Measurements from ENCODE around the gene PDLIM3.

PDLIM3 gene

GRCh38 chr4:185469580-185470154 lies 65.6 kb downstream of the PDLIM3 start:
- no peak for FAIRE-seq

- FAIRE-seq: no peak
Observed at GRCh38 chr4:185468999-185469398, 66.3 kb downstream of the PDLIM3 start.

- no peak for FAIRE-seq
Observed at GRCh38 chr4:185467991-185468390, 67.3 kb downstream of the PDLIM3 start.

GRCh38 chr4:185467101-185467500 lies 68.2 kb downstream of the PDLIM3 start:
- FAIRE-seq: no peak

GRCh38 chr4:185465707-185466106 lies 69.6 kb downstream of the PDLIM3 start:
- no peak for FAIRE-seq

GRCh38 chr4:185464887-185465286 lies 70.4 kb downstream of the PDLIM3 start:
- FAIRE-seq: no peak

- no peak for FAIRE-seq
Observed at GRCh38 chr4:185464183-185464582, 71.1 kb downstream of the PDLIM3 start.

- no peak for FAIRE-seq
Observed at GRCh38 chr4:185463541-185463940, 71.8 kb downstream of the PDLIM3 start.

- no peak for FAIRE-seq
Observed at GRCh38 chr4:185461565-185461964, 73.7 kb downstream of the PDLIM3 start.

GRCh38 chr4:185457136-185457535 lies 78.2 kb downstream of the PDLIM3 start:
- FAIRE-seq: no peak

- FAIRE-seq: no peak
Observed at GRCh38 chr4:185456131-185456530, 79.2 kb downstream of the PDLIM3 start.

All from endometrium (tissue), 2 donors.